COR-L47 (cell line): Measurements from ENCODE around the gene ALDH3B1.

ENCODE experiments used
- DNase-seq: peaks from one replicate; lab custom pipeline; 2025; lab: John Stamatoyannopoulos, UW

The ALDH3B1 gene

DNA sequence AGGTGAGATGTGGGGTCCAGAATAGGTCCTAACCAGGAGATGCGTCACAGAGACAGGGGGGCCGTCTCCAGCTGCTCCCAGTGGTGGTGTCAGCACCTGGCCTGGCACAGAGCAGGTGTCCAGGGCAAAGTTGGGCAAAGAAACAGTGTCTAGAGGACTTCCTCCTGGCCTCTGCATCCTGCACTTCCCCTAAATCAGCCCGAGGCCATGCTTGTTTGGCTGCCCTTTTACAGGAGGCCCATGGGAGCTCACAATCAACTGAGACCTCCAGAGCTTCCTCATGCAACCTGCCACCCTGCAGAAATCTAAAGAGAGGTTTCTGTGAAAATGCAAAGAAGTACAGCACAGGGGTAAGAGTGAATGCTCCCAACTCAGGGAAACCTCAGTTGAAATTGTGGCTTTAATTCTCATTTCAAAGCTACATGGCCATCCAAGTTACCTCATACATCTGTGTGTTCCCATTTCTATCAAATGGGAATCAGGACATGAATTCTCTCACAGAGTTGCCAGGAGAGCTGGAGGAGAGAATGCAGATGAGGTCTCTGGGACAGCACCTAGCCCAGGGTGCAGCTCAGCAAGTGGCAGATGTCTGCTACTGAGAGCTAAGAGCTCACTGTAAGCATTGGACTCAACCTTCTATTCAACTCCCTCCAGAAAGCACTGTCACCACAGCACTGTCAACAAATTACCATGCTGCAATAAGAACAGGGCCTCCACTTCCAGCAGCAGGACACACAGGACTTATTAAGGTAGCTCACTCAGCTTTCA, 61.3 kb downstream of the ALDH3B1 start:
- no peak for DNase-seq

GRCh38 chr11:68074584-68075352, 64.6 kb downstream of the ALDH3B1 start:
- no peak for DNase-seq

GRCh38 chr11:68076371-68077042, 66.4 kb downstream of the ALDH3B1 start:
- no peak for DNase-seq

DNA sequence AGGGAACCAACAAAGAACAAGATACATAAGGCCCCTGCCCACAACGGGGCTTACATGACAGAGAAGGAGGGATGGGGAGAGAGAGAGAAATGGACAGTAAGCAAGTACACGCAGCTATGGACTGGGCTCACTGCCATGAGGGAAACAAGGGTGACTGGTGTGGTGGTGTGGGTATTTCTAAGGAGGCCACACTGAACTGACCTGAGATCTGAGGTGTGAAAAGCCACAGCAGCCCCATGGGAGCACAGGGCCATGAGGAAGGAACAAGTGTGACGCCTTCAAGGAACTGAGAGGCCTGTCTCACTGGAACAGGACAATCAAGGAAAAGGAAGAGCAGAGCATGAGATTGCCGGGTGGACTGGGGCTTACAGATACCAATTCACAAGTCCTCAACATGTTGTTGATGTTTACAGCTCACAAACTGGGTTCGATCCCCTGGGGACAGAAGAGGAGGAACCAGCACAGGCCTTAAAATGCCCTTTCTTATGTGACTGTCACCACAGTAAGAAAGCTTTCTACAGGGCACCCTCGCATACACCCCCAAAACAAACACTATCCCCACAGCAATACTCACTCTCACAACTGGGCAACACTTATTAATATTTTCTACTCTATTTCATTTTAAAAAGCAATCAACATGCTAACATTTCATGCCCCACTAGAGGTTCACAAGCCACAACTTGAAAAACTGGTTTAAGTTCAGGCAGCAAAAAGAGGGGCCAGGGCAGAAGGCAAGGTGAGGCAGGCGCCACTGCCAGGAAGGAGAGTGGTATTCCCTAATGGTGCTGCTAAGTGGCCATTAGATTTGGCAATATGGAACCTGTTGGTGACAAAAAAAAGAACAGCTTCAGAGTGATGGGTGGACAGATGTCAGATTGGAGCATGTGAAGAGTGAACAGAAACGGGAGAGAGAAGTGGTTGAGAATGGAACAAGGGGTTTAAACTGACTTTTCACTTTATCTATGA, 67.8 kb downstream of the ALDH3B1 start:
- no peak for DNase-seq
